Neutrophil (primary cell): Measurements from ENCODE around the gene FKBP11.

Experiments used
- H3K27ac ChIP-seq: fragments of 200-600 bp; sonication (generic); 2 replicates; pipeline ENCODE4 v1.5.1; 2016; ENCODE audit warnings: mild to moderate bottlenecking, moderate library complexity
- H3K27me3 ChIP-seq: fragments of 200-600 bp; sonication (generic); 2 replicates; pipeline ENCODE4 v1.6.0; 2016; ENCODE audit warnings: mild to moderate bottlenecking
- H3K36me3 ChIP-seq: fragments of 200-600 bp; sonication (generic); 2 replicates; pipeline ENCODE4 v1.5.1; 2017
- H3K4me1 ChIP-seq, 2 experiments: fragments of 200-600 bp in 1 of 2; sonication (generic) in 1 of 2; 1 replicate in 1 of 2; 2 replicates in 1 of 2; pipeline versions ENCODE4 v1.5.1 to v1.6.1; 2013 to 2016; ENCODE audit warnings: low read depth in 1 of 2, low read length in 1 of 2, mild to moderate bottlenecking in 1 of 2, moderate library complexity in 1 of 2; ENCODE audit not compliant: control insufficient read depth in 1 of 2, insufficient read depth in 1 of 2
- H3K4me3 ChIP-seq, 2 experiments: fragments of 200-600 bp in 1 of 2; sonication (generic) in 1 of 2; 1 replicate in 1 of 2; 2 replicates in 1 of 2; pipeline ENCODE4 v1.5.1; 2013 to 2016; ENCODE audit warnings: low read depth in 1 of 2, low read length in 1 of 2, mild to moderate bottlenecking in 1 of 2, moderate library complexity in 1 of 2
- H3K9me3 ChIP-seq: fragments of 200-600 bp; sonication (generic); 2 replicates; pipeline ENCODE4 v1.5.1; 2016
- TF ChIP-seq, protein P1 (sequence below): fragments of 200-600 bp; sonication (generic); IDR thresholded peaks from 2 replicates; pipeline ENCODE4 v1.5.1; 2016; ENCODE audit warnings: antibody characterized with exemption

The FKBP11 gene

DNA sequence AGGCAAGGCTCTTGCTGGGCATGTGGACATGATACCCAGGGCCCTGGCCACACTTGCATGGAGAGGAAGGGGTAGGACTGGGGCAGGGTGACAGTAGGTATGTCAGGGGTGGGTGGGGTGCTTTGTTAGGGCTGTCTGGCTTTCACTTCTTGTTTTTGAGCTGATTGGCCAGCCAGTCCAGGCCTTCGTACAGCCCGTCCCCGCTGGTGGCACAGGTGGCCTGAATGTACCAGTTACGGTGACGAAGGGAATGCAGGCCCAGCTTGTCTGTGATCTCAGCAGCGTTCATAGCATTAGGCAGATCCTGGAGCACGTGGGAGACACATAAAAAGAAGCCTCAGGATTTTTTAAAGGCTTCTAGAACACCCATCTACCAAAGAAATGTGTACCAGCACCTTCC lies 13.5 kb upstream of the FKBP11 start:
- peaks cover 85% of the 10 kb centered on the region for H3K36me3 ChIP-seq
- no peaks in the 10 kb centered on the region for H3K9me3 ChIP-seq
- no peak overlapping the region for H3K27ac ChIP-seq
- no peaks in the 10 kb centered on the region for H3K4me1 ChIP-seq
- H3K27me3 ChIP-seq: no peaks in the 10 kb centered on the region
- no peak overlapping the region for H3K4me3 ChIP-seq
- TF ChIP-seq, protein P1, sequence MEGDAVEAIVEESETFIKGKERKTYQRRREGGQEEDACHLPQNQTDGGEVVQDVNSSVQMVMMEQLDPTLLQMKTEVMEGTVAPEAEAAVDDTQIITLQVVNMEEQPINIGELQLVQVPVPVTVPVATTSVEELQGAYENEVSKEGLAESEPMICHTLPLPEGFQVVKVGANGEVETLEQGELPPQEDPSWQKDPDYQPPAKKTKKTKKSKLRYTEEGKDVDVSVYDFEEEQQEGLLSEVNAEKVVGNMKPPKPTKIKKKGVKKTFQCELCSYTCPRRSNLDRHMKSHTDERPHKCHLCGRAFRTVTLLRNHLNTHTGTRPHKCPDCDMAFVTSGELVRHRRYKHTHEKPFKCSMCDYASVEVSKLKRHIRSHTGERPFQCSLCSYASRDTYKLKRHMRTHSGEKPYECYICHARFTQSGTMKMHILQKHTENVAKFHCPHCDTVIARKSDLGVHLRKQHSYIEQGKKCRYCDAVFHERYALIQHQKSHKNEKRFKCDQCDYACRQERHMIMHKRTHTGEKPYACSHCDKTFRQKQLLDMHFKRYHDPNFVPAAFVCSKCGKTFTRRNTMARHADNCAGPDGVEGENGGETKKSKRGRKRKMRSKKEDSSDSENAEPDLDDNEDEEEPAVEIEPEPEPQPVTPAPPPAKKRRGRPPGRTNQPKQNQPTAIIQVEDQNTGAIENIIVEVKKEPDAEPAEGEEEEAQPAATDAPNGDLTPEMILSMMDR: no peak

DNA sequence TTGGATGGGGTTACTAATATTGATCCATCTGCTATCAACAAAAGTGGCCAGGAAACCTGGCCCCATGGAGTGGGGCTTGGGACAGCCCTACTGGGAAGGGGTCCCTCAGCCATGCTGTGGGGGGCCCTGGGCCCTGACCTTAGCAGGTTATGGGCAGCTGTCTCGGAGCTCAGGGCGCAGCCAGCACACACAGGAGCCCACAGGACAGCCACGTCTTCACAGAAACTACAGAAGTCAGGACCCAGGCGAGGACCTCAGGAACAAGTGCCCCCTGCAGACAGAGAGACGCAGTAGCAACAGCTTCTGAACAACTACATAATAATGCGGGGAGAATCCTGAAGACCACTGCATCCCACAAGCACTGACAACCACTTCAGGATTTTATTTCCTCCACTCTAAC lies 11.9 kb upstream of the FKBP11 start:
- Histone ChIP-seq H3K4me3 (no peak overlapping the region), H3K27me3 (no peaks in the 10 kb centered on the region), H3K27ac (no peak overlapping the region), H3K4me1 (no peaks in the 10 kb centered on the region), H3K9me3 (no peaks in the 10 kb centered on the region), H3K36me3 (peaks cover 85% of the 10 kb centered on the region)
- TF ChIP-seq, protein P1: no peak

DNA sequence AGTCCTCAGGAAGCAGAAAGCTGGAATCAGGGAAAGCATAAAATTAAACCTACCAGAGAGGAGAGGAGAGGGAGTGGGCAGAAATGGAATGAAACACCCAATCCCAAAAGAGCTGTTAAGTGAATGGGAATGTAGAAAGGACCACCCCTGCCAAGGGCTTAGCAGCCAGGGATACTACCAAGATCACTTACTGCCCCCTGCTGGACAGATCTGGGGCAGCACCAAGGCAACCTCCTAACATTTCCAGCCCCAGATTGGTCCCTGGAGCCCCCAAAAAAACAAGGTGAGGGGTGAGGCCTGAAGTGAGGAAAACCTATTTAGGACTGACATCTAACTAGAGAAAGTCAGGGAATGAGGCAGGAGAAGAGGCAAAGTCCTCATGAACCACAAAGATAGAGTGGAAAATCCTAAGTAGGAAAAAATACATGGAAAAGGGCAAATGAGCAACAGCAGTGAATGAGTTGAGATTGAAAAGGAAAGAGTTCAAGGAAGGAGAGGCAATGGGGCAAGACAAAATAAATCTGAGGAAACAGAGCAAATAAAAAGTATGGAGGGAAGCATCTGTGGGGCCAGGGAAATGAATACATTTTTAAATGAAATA lies 11.2 kb upstream of the FKBP11 start:
- Histone ChIP-seq H3K4me3 (no peak overlapping the region), H3K4me1 (no peaks in the 10 kb centered on the region), H3K9me3 (no peaks in the 10 kb centered on the region), H3K36me3 (peaks cover 89% of the 10 kb centered on the region), H3K27me3 (no peaks in the 10 kb centered on the region), H3K27ac (no peak overlapping the region)
- TF ChIP-seq, protein P1: peak; percentile 85

DNA sequence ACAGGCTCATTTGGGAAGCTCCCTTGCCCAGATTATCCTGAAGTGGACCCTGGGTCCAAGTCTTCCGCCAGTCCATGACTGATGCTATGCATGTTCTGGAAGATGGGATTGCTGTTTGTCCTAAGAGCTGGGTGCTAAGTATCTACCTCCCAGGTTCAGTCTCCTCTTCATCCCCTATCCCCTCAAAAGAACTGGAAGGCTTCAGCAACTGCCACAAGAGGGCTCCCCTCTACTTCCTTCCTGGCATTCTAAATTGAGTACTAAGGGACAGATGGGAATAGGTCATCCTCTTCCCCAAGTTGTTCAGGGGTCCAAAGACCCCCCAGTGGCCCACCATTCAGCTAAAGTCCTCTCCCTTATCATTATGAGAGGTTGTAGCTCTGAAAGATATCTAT lies 9.0 kb upstream of the FKBP11 start:
- Histone ChIP-seq H3K9me3 (no peaks in the 10 kb centered on the region), H3K27me3 (no peaks in the 10 kb centered on the region), H3K27ac (no peak overlapping the region), H3K4me1 (no peaks in the 10 kb centered on the region), H3K36me3 (peaks cover 87% of the 10 kb centered on the region), H3K4me3 (no peak overlapping the region)
- TF ChIP-seq, protein P1: no peak

DNA sequence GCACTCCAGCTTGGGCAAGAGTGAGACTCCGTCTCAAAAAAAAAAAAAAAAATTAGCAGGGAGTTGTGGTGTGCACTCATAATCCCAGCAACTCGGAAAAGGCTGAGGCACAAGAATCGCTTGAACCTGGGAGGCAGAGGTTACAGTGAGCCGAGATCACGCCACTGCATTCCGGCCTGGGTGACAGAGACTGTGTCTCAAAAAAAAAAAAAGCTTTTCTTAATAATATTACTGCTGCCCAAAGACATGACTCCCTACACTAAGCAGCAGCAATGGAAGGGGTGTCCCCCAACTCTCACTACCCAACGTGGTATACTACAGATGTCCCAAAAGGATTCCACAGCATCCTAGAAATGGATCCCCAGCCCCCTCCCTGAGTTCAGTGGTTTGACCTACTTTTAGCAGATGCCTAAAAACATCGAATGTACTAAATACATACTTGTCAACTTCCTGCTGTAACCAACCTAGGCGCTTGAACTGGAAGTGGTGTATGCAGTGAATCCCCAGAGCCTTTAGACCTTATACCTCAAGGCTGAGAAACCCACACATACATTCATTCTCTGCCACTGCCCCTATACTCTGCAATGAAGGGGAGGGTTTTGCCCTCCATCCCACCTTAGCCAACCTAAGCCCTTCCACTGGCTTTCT lies 8.5 kb upstream of the FKBP11 start:
- Histone ChIP-seq H3K9me3 (no peaks in the 10 kb centered on the region), H3K36me3 (peaks cover 86% of the 10 kb centered on the region), H3K27me3 (no peaks in the 10 kb centered on the region), H3K27ac (no peak overlapping the region), H3K4me3 (no peak overlapping the region), H3K4me1 (no peaks in the 10 kb centered on the region)
- TF ChIP-seq, protein P1: no peak
